ENCODE data around the gene NAXD.

Gene NAXD

GRCh38 chr13:110610955-110611595 is 4.3 kb upstream of the NAXD start:
- no peak overlapping the region for H3K4me3 ChIP-seq
- TF ChIP-seq CTCF (IDR thresholded peaks at IDR 0.05), result no peak
- DNase-seq (ENCODE audit: low spot score), result no peak
- H3K27ac ChIP-seq, result no peak overlapping the region

GRCh38 chr13:110615005-110615321 is 382 bp upstream of the NAXD start:
- Histone ChIP-seq H3K27ac (peak overlapping the region; percentile 98 to 99), H3K4me3 (peak overlapping the region; percentile 96)
- no peak for DNase-seq (ENCODE audit: low spot score)
- no peak for TF ChIP-seq CTCF (IDR thresholded peaks at IDR 0.05)

- Histone ChIP-seq H3K4me3 (peak overlapping the region; percentile 96), H3K27ac (peak overlapping the region; percentile 98 to 99)
- no peak for TF ChIP-seq CTCF (IDR thresholded peaks at IDR 0.05)
- peak; percentile 78 for DNase-seq (ENCODE audit: low spot score)
These were observed 1.1 kb downstream of the NAXD start for GRCh38 chr13:110616103-110617101.

- Histone ChIP-seq H3K27ac (peak overlapping the region in 1 of 2 donors; percentile 98), H3K4me3 (peak overlapping the region; percentile 96)
- DNase-seq (ENCODE audit: low spot score), result no peak
- no peak for TF ChIP-seq CTCF (IDR thresholded peaks at IDR 0.05)
These were observed 2.2 kb downstream of the NAXD start for GRCh38 chr13:110617321-110618072.

GRCh38 chr13:110618167-110618566 is 2.8 kb downstream of the NAXD start:
- Histone ChIP-seq H3K4me3 (no peak overlapping the region), H3K27ac (no peak overlapping the region)
- DNase-seq (ENCODE audit: low spot score), result no peak
- TF ChIP-seq CTCF (IDR thresholded peaks at IDR 0.05), result no peak

GRCh38 chr13:110618780-110619179 is 3.4 kb downstream of the NAXD start:
- no peak for TF ChIP-seq CTCF (IDR thresholded peaks at IDR 0.05)
- Histone ChIP-seq H3K4me3 (no peak overlapping the region), H3K27ac (no peak overlapping the region)
- DNase-seq (ENCODE audit: low spot score), result no peak
